Stimulated activated CD4-positive, alpha-beta T cell treated with anti-CD3 and anti-CD28 coated beads, Interleukin-12 subunit alpha, Interleukin-12 subunit beta, amount 100 ng/mL, for 24 hours (primary cell): ENCODE results near the gene CSNK1G2.
"Not testable (repeated sequence)": the region's sequence is repeated elsewhere in the genome, so short reads cannot be mapped to it uniquely, and the experiment has no call there.

Source experiments
- DNase-seq, 2 experiments: peaks; one replicate each; pipeline ENCODE4 v3.0.0-alpha.2; 2020; ENCODE audit warnings: low read depth in 2 of 2

CSNK1G2 gene

GRCh38 chr19:1988464-1988863 is 47.5 kb downstream of the CSNK1G2 start:
- DNase-seq, result not testable (repeated sequence)

- no peak for DNase-seq
Measured at GRCh38 chr19:1989513-1990229, 48.7 kb downstream of the CSNK1G2 start.

DNA sequence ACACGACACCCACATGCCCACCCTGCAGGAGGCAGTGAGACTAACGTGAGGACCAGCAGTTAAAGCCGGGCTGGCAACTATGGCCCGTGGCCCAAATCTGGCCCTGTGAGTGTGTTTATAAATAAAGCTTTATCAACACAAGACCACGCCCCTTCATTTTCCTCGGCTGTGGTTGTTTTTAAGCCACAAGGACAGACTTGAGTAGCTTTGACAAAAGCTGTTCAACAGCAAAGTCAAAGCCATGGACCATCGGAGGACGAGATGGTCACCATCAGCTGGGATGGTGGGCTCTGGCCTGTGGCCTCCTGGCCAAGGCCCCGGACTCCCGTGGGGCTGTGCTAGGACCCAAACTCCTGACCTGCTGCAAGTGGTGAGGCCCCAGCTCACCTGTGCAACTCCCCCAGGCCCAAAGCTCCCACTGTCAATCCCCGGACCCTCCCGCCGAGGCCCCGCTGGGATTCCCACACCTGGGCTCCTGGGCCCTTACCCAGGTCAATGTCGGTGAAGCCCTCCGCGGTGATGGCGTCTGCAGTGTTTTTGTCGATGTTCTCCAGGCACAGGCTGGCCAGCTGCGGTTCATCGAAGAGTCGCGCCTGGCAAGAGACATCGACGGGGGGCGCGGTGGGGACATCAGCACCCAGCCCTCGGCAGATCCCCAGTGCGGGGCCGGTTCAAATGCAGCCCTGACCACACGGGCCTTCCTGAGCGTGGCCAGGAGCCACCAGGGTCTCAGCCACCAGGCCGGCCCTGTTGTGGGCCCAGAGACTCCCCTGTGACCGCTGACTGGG is 49.5 kb downstream of the CSNK1G2 start:
- DNase-seq, result no peak

- no peak for DNase-seq
Measured at GRCh38 chr19:1991018-1991913, 50.3 kb downstream of the CSNK1G2 start.

DNA sequence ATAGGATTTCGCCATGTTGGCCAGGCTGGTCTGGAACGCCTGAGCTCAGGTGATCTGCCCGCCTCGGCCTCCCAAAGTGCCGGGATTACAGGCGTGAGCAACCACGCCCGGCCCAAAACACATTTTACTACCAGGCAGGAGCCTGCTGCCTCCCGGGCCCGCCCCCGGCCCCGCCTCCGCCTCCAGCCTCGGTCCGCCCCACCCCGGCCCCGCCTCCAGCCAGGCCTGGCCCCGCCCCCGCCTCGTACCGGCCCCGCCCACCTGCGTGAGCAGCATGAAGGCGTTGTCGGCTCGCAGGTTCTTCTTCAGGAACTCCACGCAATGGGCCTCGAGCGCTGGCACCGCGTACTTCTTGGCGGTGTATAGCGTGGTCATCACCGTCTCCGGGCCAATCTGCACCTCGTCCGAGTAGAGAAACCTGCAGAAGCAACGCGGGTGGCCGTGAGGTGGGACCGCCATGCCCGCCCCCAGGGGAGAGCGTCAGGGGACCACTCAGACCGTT is 51.8 kb downstream of the CSNK1G2 start:
- DNase-seq, result no peak

GRCh38 chr19:1997353-1998233 is 56.6 kb downstream of the CSNK1G2 start:
- DNase-seq, result no peak

DNA sequence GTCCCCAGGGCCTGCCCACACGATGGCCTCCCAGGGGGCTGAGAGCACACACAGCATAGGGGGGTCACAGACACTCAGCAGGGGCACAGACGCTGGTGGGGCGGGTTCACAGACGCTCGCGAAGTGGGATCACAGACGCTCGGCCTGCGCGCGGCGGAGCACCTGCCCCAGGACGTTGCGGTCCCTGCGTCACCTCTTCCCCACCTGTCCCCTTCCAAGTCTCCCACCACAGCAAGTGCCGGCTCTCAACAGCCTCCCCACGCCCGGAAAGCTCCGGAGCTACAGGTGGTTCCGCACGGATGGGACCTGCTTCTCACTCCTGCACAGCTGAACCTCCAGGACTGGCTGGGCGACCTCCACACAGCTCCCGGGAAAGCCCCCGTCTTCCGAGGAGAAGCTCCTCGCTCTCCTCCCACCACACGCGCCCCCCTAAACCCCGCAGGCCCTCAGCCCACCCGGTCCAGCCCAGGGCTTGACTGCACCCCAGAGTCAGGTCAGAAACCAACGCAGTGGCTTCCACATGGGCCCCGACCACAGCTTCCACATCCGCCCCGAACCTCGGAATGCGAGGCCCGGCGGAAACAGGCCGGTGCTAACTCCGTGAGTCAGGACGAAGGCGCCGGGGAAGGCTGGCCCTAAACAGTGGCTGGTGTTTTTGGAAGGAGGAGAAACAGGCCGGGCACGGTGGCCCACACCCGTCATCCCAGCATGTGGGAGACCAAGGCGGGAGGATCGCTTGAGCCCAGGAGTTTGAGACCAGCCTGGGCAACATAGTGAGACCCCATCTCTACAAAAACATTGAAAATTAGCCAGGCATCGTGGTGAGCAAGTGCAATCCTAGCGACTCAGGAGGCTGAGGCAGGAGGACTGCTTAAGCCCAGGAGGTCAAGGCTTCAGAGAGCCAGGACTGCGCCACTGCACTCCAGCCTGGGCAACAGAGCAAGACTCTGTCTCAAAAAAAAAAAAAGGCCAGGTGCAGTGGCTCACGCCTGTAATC is 58.0 kb downstream of the CSNK1G2 start:
- DNase-seq, result no peak

DNA sequence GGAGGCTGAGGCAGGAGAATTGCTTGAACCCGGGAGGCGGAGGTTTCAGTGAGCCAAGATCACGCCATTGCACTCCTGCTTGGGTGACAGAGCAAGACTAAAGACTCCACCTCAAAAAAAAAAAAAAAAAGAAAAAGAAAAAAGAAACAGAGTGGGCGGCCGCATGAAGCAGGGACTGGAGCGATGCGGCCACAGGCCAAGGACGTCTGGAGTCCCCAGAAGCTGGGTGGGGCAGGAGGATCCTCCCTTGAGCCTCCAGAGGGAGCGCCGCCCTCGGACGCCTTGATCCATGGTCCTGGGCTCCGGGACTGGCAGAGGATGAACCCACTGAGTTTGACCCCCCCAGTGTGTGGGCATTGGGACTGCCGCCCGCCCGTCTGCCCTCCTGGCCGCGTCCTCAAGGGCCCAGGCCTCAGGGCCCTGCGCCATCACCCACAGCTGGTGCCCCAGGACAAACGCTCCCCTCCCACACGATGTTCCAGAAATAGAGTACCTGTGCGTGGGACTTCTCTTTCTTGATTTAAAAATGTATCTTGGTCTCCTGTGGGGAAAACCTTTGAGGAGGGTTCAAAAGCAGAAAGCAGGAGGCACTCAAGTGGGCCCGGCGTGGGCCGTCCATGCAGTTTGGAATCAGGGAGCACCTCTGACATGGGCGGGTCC is 59.0 kb downstream of the CSNK1G2 start:
- no peak for DNase-seq

GRCh38 chr19:2003874-2004273 is 62.9 kb downstream of the CSNK1G2 start:
- no peak for DNase-seq

DNA sequence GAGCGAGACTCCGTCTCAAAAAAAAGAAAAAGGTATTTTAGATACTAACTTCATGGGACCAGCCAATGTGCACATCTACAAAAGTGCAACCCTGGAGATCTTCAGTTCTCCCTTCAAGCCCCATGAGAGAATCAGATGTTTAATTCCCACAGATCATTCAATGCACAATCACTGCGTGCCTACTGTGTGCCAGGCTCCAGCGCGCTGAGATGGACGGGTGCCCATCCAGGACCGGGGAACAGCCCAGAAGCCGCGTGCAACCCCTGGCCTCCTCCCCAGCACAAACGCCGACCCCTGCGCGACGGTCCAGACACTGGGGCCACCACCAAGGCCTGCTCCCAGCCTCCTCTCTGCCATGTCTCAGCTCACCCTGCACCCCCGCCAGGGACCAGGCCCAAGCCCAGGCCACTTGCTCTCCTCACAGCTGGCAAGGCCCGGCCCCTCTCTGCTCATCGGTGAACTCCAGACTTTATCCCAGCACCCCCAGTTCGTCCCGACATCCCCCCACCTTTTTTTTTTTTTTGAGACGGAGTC is 69.2 kb downstream of the CSNK1G2 start:
- DNase-seq, result no peak

- no peak for DNase-seq
Measured at GRCh38 chr19:2011169-2011568, 70.2 kb downstream of the CSNK1G2 start.

GRCh38 chr19:2012941-2013682 is 72.1 kb downstream of the CSNK1G2 start:
- no peak for DNase-seq

GRCh38 chr19:2013683-2013961 is 72.7 kb downstream of the CSNK1G2 start:
- DNase-seq, result no peak

GRCh38 chr19:2014131-2014571 is 73.2 kb downstream of the CSNK1G2 start:
- no peak for DNase-seq

GRCh38 chr19:2014731-2015607 is 74.0 kb downstream of the CSNK1G2 start:
- DNase-seq, result no peak

GRCh38 chr19:2015608-2015950 is 74.6 kb downstream of the CSNK1G2 start, which contains the start of gene BTBD2:
BTBD2 (minus strand) TSS chr19:2015714; CDS start chr19:2015703, 11 bp downstream.
- peak in 1 of 2 experiments; percentile 43 for DNase-seq
